GM18861 (cell line): ENCODE measurements around the gene PCGF5.
"Not testable (repeated sequence)": the region's sequence is repeated elsewhere in the genome, so short reads cannot be mapped to it uniquely, and the experiment has no call there.

ENCODE experiments used
- ATAC-seq: cut with Tn5 transposase; IDR thresholded peaks from one replicate; pipeline ENCODE4 v1.9.1; 2021; ENCODE audit not compliant: unreplicated experiment

The PCGF5 gene

DNA sequence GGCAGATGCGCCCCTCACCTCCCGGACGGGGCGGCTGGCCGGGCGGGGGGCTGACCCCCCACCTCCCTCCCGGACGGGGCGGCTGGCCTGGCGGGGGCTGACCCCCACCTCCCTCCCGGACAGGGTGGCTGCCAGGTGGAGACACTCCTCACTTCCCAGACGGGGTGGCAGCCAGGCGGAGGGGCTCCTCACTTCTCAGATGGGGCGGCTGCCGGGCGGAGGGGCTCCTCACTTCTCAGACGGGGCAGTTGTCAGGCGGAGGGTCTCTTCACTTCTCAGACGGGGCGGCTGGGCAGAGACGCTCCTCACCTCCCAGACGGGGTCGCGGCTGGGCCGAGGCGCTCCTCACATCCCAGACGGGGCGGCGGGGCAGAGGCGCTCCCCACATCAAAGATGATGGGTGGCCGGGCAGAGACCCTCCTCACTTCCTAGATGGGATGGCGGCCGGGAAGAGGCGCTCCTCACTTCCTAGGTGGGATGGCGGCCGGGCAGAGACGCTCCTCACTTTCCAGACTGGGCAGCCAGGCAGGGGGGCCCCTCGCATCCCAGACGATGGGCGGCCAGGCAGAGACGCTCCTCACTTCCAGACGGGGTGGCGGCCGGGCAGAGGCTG lies 102.9 kb downstream of the PCGF5 start:
- not testable (repeated sequence) for ATAC-seq

DNA sequence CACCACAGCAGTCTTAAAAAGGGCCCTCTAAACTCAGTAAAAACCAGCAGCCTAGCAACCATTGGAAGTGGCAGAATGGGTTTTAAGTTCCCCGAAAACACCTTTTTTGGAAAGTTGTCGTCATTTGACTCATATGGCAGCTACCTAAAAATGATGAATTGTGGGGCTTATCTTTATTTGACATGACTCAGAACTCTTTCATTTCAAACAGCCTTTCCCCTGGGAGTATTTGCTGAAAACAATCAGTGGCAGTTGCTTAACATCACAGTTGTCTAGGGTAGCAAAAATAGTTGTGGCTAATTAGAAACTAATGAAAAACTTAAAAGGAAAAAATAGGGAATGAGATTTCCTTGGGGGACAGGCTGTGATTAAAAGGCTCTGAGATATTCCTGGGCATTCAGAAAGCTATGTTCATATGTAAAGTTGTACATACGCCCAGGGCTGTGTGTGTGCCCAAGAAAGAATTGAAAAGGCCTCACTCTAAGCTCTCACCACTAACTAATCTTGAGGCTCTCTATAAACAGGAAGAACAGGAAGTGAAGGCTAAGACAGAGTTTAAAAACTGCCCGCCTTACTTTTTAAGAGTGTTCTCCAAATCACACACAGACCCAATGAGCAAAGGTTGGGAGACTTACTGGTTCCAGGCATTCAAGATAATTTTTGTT lies 108.0 kb downstream of the PCGF5 start:
- ATAC-seq = no peak
